Naive B cell (primary cell): ENCODE data around the gene AJM1. TPM values are rescaled to one million over a fixed set of nuclear protein-coding genes. Genes with fewer than 3 reads are reported as not detected.
A peak's percentile ranks its signal among the peaks of the same experiment; 100 is the strongest.

ENCODE experiments used
- ATAC-seq, 2 donors: fragments of 150-1000 bp; cut with Tn5 transposase; 2 replicates each; pipeline ENCODE4 v1.10.0; 2021; ENCODE audit warnings: low read depth in 2 of 2, mild to moderate bottlenecking in 2 of 2, moderate library complexity in 2 of 2
- DNase-seq: peaks from one replicate; pipeline ENCODE4 v3.0.0; 2022
- H3K27ac Mint-ChIP-seq, 6 donors: one replicate each; pipeline ENCODE4 v1.8.0; 2020 to 2022; ENCODE audit warnings: mild to moderate bottlenecking in 6 of 6, mixed read lengths in 6 of 6, moderate library complexity in 5 of 6, inconsistent platforms in 2 of 6
- H3K27me3 Mint-ChIP-seq, 3 donors: one replicate each; pipeline ENCODE4 v1.8.0; 2021 to 2022; ENCODE audit warnings: mixed read lengths in 3 of 3, mild to moderate bottlenecking in 1 of 3
- H3K36me3 Mint-ChIP-seq, 2 donors: one replicate each; pipeline ENCODE4 v1.8.0; 2020 to 2022; ENCODE audit warnings: mixed read lengths in 2 of 2, inconsistent platforms in 1 of 2, mild to moderate bottlenecking in 1 of 2
- H3K4me1 Mint-ChIP-seq, 3 donors: one replicate each; pipeline ENCODE4 v1.8.0; 2020 to 2022; ENCODE audit warnings: mixed read lengths in 3 of 3, inconsistent platforms in 1 of 3, mild to moderate bottlenecking in 1 of 3, moderate library complexity in 1 of 3
- H3K4me3 Mint-ChIP-seq, 8 donors: one replicate each; pipeline ENCODE4 v1.8.0; 2020 to 2022; ENCODE audit warnings: mild to moderate bottlenecking in 8 of 8, mixed read lengths in 8 of 8, moderate library complexity in 8 of 8, inconsistent platforms in 2 of 8
- H3K9me3 Mint-ChIP-seq, 7 donors: one replicate each; pipeline ENCODE4 v1.8.0; 2020 to 2022; ENCODE audit warnings: mixed read lengths in 7 of 7, mild to moderate bottlenecking in 5 of 7, inconsistent platforms in 2 of 7, moderate library complexity in 1 of 7
- polyA plus RNA-seq, 6 donors: library from polyadenylated mRNA; unstranded; fragments of 300-500 nt; fragmentation: Illumina TruSeq; gene quantifications; one replicate each; pipeline ENCODE4 v1.2.3, GENCODE V29; 2021; ENCODE audit warnings: low read depth in 6 of 6

The AJM1 gene
- polyA plus RNA-seq, 6 donors from 2014 or later: 0.08 TPM; not detected in 5

DNA sequence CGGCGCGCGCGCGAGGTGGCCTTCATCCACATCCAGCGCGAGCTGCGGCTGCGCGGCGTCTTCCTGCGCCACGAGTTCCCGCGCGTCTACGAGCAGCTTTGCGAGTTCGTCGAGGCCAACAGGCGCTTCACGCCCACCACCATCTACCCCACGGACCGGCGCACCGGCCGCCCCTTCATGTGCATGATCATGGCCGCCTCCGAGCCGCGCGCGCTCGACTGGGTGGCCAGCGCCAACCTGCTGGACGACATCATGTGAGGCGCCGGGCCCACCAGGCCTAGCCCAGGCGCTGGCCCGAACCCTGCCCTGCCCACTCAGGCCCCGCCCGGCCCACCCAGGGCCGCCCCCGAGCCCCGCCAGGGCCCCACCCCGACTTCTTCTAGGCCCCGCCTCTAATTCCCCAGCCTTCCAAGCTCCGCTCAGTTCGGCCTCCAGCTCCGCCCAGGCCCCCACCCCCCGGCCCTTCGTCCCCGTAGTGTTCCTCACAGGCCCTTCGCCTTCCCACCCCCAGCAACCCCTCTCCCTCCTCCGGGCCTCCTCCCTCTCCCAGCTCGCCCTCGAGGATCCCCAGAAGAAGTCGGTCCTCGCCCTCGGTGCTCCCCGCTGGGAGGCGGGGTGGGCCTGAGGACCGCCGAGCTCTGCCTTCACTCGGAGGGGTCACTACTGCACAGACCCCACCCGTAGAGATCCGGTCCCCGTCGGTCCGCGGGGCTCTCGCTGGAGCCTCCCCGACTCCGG lies 5.0 kb downstream of the AJM1 start:
- Mint-ChIP-seq H3K4me3 (peak overlapping the region; percentile 86 to 92 (median 88)), H3K9me3 (peaks cover 0 to 2% (median 0%) of the 10 kb centered on the region in 7 donors), H3K36me3 (no peaks in the 10 kb centered on the region), H3K27me3 (peaks cover 4 to 21% (median 10%) of the 10 kb centered on the region in 3 donors), H3K4me1 (peaks cover 15 to 38% (median 19%) of the 10 kb centered on the region in 3 donors), H3K27ac (peak overlapping the region in 4 of 6 donors; percentile 28 to 94 (median 86))
- no peak for DNase-seq
- no peak for ATAC-seq

DNA sequence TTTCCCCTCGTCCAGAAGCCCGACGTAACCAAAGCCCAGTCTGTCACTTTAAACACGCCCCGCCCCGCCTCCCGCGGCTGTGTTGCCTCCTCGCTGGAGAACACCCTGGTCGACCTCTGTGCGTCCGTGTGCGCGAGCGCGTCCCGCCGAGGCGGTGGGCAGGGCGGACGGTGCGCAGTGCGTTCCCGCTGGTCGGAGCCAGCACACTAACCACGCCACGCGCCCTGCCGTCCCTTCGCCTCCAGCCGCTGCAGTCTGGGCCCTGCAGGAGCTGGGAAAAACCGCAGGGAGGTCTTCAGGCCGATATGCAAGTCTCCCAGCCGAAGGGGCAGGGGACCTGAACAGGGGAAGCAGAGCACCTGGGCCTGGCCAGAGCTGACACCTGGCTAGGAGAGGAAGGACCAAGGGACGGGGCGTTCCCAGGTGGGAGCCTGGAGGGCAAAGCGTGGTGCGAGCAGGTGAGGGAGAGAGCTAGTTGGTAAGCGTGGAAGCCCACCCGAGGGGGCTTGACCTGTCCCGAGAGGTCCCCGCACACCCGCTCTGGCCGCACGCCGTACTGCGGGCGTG lies 5.6 kb downstream of the AJM1 start:
- Mint-ChIP-seq H3K4me3 (peak overlapping the region; percentile 86 to 92 (median 88)), H3K4me1 (peaks cover 12 to 34% (median 17%) of the 10 kb centered on the region in 3 donors), H3K27me3 (peaks cover 4 to 18% (median 10%) of the 10 kb centered on the region in 3 donors), H3K27ac (peak overlapping the region in 5 of 6 donors; percentile 49 to 94 (median 86)), H3K9me3 (peaks cover 0 to 2% (median 0%) of the 10 kb centered on the region in 7 donors), H3K36me3 (no peaks in the 10 kb centered on the region)
- DNase-seq (peak; percentile 44), ATAC-seq (no peak)

DNA sequence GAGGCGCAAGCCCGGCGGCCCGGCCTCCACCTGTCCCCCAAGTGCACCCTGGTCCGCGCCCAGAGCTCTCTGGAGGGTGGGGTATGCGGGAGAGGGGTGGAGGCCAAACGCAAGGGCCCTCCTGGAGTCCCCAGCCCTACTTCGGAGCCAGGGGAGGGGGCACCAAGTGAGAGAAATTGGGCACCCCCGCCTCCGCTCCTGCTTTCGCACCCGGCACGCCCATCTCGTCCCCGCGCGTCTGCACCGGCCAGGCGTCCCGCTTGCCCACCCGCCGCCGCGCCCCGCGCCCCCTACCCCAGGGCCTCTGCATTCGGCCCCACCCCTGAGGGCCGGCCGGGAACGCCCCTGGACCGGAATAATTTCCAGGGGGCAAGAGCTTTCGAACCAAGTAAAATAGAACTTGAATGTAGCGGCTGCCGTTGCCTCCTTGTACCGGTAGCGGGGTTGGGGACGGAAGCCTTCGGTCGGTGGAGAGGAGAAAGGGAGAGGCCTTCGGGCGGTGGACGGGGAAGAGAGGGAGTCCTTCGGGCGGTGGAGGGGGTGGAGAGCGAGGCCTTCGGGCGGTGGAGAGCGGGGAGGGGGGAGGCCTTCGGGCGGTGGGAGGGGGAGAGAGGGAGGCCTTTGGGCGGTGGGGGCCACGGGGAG lies 6.2 kb downstream of the AJM1 start:
- Mint-ChIP-seq H3K9me3 (peaks cover 0 to 2% (median 0%) of the 10 kb centered on the region in 7 donors), H3K4me1 (peaks cover 12 to 31% (median 15%) of the 10 kb centered on the region in 3 donors), H3K27ac (peak overlapping the region in 3 of 6 donors; percentile 77 to 86 (median 81)), H3K4me3 (peak overlapping the region; percentile 87 to 97 (median 92)), H3K36me3 (no peaks in the 10 kb centered on the region), H3K27me3 (peaks cover 4 to 18% (median 10%) of the 10 kb centered on the region in 3 donors)
- ATAC-seq: no peak
- DNase-seq: no peak

DNA sequence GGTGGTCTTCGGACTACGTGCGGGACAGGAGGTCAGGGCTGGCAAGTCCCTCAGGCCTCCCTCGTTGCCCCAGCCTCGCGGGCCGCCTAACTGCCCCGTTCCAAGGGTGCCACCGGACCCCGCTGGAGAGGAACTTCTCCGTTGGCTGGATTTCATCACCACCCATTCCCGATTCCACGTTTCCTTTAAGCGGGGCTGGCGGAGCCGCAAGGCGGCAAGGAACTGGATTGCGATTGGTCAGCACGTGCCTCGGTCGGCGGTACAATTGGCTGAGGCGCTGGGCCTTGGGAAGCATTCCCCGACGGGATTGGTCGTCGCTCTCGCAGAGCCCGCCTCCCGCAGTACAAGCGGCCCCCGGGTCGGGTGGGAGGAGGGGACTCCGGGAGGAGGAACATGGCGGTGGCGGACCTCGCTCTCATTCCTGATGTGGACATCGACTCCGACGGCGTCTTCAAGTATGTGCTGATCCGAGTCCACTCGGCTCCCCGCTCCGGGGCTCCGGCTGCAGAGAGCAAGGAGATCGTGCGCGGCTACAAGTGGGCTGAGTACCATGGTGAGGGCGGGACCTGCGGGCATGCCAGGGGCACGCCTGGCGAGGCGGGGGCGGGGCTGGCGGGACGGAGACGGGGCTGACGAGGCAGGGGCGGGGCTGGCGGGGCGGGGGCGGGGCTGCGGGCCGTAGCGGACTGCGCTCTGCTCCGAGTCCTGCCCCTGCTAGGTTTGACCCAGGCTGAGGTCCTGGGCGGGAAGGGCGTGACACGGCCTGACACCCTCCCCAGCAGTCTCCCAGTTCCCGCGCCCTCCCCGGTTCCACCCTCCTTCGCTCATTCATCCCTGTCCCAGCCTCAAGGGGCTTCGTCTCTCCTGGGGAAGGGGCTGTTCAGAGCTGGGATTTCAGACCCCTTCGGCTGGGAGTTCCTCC lies 7.0 kb downstream of the AJM1 start, which contains the start of gene PHPT1:
PHPT1 (plus strand) TSS at position 372 of the 922 bp plus-strand sequence; CDS start at position 394, 22 bp downstream.
- peaks cover 0 to 2% (median 0%) of the 10 kb centered on the region in 7 donors for H3K9me3 Mint-ChIP-seq
- peak within 1 kb of the TSS; percentile 77 to 96 (median 93) for H3K27ac Mint-ChIP-seq
- no peaks in the 10 kb centered on the region for H3K36me3 Mint-ChIP-seq
- peak within 1 kb of the TSS; percentile 87 to 97 (median 92) for H3K4me3 Mint-ChIP-seq
- peak; percentile 98 for DNase-seq
- H3K4me1 Mint-ChIP-seq: peaks cover 12 to 26% (median 13%) of the 10 kb centered on the region in 3 donors
- H3K27me3 Mint-ChIP-seq: peaks cover 4 to 14% (median 10%) of the 10 kb centered on the region in 3 donors
- peak; percentile 94 for ATAC-seq

DNA sequence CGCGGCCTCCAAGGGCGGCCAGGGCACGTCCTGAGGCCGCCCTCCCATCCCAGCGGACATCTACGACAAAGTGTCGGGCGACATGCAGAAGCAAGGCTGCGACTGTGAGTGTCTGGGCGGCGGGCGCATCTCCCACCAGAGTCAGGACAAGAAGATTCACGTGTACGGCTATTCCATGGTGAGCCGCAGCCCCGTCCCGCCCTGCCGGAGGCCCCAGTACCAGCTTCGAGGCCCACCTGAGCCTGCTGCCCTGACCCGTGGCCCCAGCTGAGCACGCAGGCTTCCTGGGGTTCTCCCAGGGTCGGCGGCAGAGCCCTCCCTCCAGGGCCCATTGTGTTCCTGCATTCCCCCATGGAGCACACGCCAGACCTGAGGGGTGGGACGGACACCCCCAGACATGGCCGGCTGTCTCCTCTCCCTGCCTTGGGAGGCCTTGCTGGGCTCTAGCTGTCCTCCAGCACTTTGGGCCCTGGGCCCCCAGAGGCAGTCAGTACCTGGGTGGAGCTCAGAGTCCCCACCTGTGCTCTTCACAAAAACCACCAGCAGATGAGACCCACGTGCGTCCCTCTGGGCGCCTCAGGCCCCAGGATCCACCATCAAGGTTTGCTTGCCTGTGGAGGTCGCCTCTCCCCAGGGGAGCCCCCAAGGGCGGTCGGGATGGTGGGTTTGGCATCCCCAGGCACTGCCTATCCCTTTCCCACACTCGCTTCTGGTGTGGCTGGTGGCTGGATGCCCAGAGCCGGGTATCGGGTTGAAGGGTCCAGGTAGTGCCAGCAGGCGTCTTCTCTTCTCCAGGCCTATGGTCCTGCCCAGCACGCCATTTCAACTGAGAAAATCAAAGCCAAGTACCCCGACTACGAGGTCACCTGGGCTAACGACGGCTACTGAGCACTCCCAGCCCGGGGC lies 7.9 kb downstream of the AJM1 start:
- peaks cover 0 to 2% (median 0%) of the 10 kb centered on the region in 7 donors for H3K9me3 Mint-ChIP-seq
- no peak for ATAC-seq
- peak overlapping the region in 4 of 6 donors; percentile 83 to 93 (median 89) for H3K27ac Mint-ChIP-seq
- H3K4me3 Mint-ChIP-seq: peak overlapping the region; percentile 86 to 97 (median 92)
- peaks cover 12 to 26% (median 13%) of the 10 kb centered on the region in 3 donors for H3K4me1 Mint-ChIP-seq
- no peak for DNase-seq
- peaks cover 4 to 14% (median 10%) of the 10 kb centered on the region in 3 donors for H3K27me3 Mint-ChIP-seq
- H3K36me3 Mint-ChIP-seq: no peaks in the 10 kb centered on the region

DNA sequence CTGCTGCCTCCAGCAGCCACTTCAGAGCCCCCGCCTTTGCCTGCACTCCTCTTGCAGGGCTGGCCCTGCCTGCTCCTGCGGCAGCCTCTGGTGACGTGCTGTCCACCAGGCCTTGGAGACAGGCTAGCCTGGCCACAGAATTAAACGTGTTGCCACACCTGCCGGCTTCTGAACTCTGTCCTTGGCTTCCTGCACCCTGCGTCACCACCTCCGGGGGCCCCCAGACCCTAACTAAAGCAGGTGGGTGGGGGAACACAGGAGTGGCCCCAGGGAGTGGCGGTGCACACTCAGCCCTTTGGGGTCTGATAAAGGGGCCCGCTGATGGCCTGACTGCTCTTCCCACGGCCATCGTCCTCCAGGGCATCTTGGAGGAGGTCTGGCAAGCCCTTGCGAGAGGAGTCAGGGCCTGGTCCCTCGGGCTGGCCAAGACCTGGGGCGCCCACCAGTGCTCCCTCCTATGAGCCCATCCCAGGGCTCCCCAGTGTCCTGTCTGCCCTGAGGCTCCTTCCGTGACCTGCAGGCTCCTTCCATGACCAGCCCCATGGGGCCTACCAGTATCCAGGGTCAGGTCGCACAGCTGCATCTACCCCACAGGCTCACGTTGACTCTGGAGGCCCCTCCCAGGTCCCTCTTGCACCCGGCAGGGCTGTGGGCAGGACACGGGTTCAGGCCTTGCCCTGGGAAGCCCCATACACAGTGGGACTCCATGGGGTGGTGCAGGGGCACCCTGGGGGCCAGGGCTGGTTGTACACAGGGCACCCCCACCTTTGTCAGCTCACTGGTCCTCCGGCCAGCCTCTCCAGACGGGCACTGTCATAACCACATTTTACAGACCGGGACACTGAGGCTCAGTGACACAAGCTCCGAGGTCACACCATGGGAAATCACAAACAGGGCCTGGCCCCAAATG lies 8.8 kb downstream of the AJM1 start:
- DNase-seq: no peak
- peak overlapping the region in 6 of 8 donors; percentile 22 to 63 (median 47) for H3K4me3 Mint-ChIP-seq
- no peak overlapping the region for H3K27ac Mint-ChIP-seq
- H3K36me3 Mint-ChIP-seq: no peaks in the 10 kb centered on the region
- peaks cover 12 to 25% (median 13%) of the 10 kb centered on the region in 3 donors for H3K4me1 Mint-ChIP-seq
- no peak for ATAC-seq
- peaks cover 0 to 2% (median 0%) of the 10 kb centered on the region in 7 donors for H3K9me3 Mint-ChIP-seq
- peaks cover 4 to 13% (median 10%) of the 10 kb centered on the region in 3 donors for H3K27me3 Mint-ChIP-seq

DNA sequence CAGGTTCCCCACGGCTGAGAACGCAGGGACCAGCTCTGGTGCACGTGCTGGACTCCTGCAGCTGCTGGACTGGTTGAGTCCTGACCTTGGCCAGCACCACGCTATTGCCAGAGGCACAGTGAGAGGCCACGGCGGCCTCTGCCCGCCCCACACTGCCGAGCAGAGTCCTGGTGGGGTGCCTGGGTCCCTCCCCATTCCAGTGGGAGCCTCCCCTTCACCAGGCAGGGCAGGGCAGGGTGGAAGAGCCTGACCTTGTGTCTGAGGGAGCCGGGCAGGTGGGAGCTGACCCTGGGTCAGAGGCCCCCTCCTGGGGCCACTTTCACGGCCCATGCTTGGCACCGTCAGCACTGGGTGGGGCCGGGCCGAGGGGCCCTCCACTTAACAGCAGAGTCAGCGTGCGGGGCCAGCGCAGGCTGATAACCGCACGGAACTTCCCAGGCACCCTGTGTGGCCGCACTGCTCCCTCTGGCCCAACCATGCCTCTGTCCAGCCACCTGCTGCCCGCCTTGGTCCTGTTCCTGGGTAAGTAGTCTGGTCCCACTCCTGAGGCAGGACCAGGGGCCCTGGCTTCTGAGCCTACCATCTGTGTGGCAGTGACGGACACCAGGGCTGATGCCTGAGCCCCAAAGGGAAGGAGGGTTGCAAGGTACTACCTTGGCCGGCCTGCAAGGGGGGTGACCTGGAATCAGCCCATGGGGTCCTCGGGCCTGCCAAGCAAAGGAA lies 9.8 kb downstream of the AJM1 start, which contains the start of gene MAMDC4:
MAMDC4 (plus strand) TSS at position 406 of the 723 bp plus-strand sequence; CDS start at position 477, 71 bp downstream.
- Mint-ChIP-seq H3K9me3 (peaks cover 0 to 2% (median 0%) of the 10 kb centered on the region in 7 donors), H3K36me3 (no peaks in the 10 kb centered on the region), H3K4me3 (peak within 1 kb of the TSS in 5 of 8 donors; percentile 22 to 63 (median 45)), H3K27me3 (peaks cover 4 to 10% (median 8%) of the 10 kb centered on the region in 3 donors), H3K27ac (peak within 1 kb of the TSS in 1 of 6 donors; percentile 29), H3K4me1 (peaks cover 12 to 21% (median 13%) of the 10 kb centered on the region in 3 donors)
- ATAC-seq (no peak), DNase-seq (no peak)

DNA sequence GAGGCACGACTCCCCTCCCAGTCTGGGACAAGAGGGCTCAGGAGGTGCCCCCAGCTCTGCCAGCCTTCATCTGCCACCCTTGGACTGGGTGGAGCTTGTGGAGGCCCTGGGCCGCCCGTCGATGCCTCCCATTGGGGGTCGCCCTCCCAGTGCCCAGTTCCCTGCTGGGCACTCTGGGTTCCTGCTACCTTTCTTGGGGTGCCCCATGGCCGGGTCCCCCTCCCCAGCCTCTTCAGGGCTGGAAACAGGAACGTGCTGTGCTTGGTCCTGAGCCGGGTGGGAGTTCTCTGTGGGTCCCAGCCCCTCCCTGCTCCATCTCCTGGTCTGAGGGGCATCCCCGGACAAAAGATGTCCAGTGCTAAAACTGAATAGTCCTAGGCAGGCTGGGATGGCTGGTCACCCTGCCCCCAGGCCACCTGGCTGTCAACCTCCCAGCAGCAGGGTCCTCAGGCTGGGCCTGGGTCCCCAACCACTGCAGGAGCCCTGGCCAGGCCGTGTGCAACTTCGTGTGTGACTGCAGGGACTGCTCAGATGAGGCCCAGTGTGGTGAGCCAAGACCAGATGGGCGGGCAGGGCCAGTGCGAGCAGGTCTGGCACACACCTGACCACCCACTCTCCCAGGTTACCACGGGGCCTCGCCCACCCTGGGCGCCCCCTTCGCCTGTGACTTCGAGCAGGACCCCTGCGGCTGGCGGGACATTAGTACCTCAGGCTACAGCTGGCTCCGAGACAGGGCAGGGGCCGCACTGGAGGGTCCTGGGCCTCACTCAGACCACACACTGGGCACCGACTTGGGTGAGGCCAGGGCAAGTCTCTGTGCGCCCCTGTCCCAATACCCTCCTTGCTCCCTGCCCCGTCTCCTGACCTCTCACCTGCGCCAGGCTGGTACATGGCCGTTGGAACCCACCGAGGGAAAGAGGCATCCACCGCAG lies 10.7 kb downstream of the AJM1 start:
- DNase-seq (no peak), ATAC-seq (no peak)
- Mint-ChIP-seq H3K4me1 (peaks cover 6 to 14% (median 8%) of the 10 kb centered on the region in 3 donors), H3K27ac (no peak overlapping the region), H3K36me3 (no peaks in the 10 kb centered on the region), H3K9me3 (peaks cover 0 to 2% (median 0%) of the 10 kb centered on the region in 7 donors), H3K27me3 (peaks cover 2 to 4% (median 3%) of the 10 kb centered on the region in 3 donors), H3K4me3 (no peak overlapping the region)

- ATAC-seq (no peak), DNase-seq (no peak)
- Mint-ChIP-seq H3K27ac (no peak overlapping the region), H3K9me3 (peaks cover 0 to 2% (median 0%) of the 10 kb centered on the region in 7 donors), H3K4me1 (peaks cover 2 to 11% (median 7%) of the 10 kb centered on the region in 3 donors), H3K36me3 (no peaks in the 10 kb centered on the region), H3K27me3 (peaks cover 0 to 4% (median 0%) of the 10 kb centered on the region in 3 donors), H3K4me3 (no peak overlapping the region)
These were observed 11.4 kb downstream of the AJM1 start for GRCh38 chr9:136853596-136854112.
